ENCODE data around the gene POP4.

DNA sequence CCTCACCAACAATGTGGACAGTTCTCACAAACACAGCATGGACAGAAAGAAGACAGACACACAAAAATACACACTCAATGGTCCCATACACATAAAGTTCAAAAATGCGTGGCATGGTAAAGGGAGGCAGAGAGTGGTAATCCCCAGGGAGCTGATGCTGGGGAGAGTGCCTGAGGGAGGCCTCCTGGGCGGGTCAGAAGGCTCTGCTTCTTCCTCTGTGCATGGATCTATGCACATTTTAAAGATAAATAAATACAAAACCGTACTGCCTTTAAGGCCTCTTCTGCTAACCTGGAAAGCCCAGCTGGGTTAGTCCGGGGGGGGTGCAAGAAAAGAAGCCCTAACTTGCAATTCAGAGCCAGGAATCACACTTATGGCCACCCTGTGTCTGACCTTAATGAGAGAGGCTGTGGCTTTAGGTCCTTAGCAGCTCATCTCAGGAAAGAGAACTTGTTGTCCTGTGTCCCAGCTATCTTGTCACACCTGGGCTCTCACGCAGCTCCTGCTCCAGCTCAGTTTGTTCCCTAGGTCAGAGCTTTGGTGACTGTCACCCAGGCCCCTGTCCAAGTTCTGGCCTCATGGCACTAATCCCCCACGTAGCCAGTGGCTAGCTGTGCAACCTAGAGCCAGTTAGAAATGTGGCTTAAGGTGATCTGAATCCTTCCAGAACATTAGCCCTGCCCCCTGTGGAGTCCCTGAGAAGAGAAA is 28.5 kb downstream of the POP4 start:
- TF ChIP-seq, protein P1, sequence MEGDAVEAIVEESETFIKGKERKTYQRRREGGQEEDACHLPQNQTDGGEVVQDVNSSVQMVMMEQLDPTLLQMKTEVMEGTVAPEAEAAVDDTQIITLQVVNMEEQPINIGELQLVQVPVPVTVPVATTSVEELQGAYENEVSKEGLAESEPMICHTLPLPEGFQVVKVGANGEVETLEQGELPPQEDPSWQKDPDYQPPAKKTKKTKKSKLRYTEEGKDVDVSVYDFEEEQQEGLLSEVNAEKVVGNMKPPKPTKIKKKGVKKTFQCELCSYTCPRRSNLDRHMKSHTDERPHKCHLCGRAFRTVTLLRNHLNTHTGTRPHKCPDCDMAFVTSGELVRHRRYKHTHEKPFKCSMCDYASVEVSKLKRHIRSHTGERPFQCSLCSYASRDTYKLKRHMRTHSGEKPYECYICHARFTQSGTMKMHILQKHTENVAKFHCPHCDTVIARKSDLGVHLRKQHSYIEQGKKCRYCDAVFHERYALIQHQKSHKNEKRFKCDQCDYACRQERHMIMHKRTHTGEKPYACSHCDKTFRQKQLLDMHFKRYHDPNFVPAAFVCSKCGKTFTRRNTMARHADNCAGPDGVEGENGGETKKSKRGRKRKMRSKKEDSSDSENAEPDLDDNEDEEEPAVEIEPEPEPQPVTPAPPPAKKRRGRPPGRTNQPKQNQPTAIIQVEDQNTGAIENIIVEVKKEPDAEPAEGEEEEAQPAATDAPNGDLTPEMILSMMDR (IDR thresholded peaks at IDR 0.05) = no peak
- no peak for TF ChIP-seq POLR2AphosphoS5 (IDR thresholded peaks at IDR 0.05)
- TF ChIP-seq POLR2A (IDR thresholded peaks at IDR 0.05) = no peak

Measured in stomach (tissue), 4 donors.